Ishikawa (cell line): Measurements from ENCODE around the gene CYP2C18.

ENCODE experiments used
- CEBPB ChIP-seq: IDR thresholded peaks from 2 replicates; pipeline ENCODE4 v1.6.1; 2012
- CREB1 ChIP-seq: IDR thresholded peaks from 2 replicates; pipeline ENCODE4 v1.6.1; 2012; ENCODE audit warnings: low read depth
- EGR1 ChIP-seq: IDR thresholded peaks from 2 replicates; pipeline ENCODE4 v1.6.1; 2012
- EP300 ChIP-seq: IDR thresholded peaks from 2 replicates; pipeline ENCODE4 v1.6.1; 2012; ENCODE audit warnings: borderline replicate concordance
- FOXM1 ChIP-seq: IDR thresholded peaks from 2 replicates; pipeline ENCODE4 v1.6.1; 2012; ENCODE audit warnings: low read depth, borderline replicate concordance
- MAX ChIP-seq: IDR thresholded peaks from 2 replicates; pipeline ENCODE4 v1.6.1; 2012
- NFIC ChIP-seq: IDR thresholded peaks from 2 replicates; pipeline ENCODE4 v1.6.1; 2012
- RAD21 ChIP-seq: IDR thresholded peaks from 2 replicates; pipeline ENCODE4 v1.6.1; 2012; ENCODE audit warnings: low read depth
- REST ChIP-seq: IDR thresholded peaks from 2 replicates; pipeline ENCODE4 v1.6.1; 2012; ENCODE audit warnings: low read depth, mild to moderate bottlenecking
- TAF1 ChIP-seq: IDR thresholded peaks from 2 replicates; pipeline ENCODE4 v1.6.1; 2012; ENCODE audit warnings: low read depth, mild to moderate bottlenecking
- TCF12 ChIP-seq: IDR thresholded peaks from 2 replicates; pipeline ENCODE4 v1.6.1; 2012; ENCODE audit warnings: low read depth
- TEAD4 ChIP-seq: IDR thresholded peaks from 2 replicates; pipeline ENCODE4 v1.6.1; 2012
- USF1 ChIP-seq: IDR thresholded peaks from 2 replicates; pipeline ENCODE4 v1.6.1; 2012
- YY1 ChIP-seq: IDR thresholded peaks from 2 replicates; pipeline ENCODE4 v1.6.1; 2012; ENCODE audit warnings: low read depth
- ZBTB7A ChIP-seq: IDR thresholded peaks from 2 replicates; pipeline ENCODE4 v1.6.1; 2012; ENCODE audit warnings: low read depth

Gene CYP2C18

GRCh38 chr10:94644352-94644751, 39.2 kb upstream of the CYP2C18 start:
- no peak for TF ChIP-seq RAD21
- TF ChIP-seq MAX = no peak
- no peak for TF ChIP-seq NFIC
- TF ChIP-seq REST = no peak
- no peak for TF ChIP-seq TEAD4
- TF ChIP-seq ZBTB7A = no peak
- no peak for TF ChIP-seq CEBPB
- TF ChIP-seq CREB1 = no peak
- TF ChIP-seq EGR1 = no peak

GRCh38 chr10:94645285-94645684, 38.2 kb upstream of the CYP2C18 start:
- no peak for TF ChIP-seq ZBTB7A
- TF ChIP-seq YY1 = no peak
- no peak for TF ChIP-seq EGR1

GRCh38 chr10:94666391-94667102, 17.0 kb upstream of the CYP2C18 start:
- TF ChIP-seq NFIC = no peak
- TF ChIP-seq RAD21 = no peak
- TF ChIP-seq CEBPB = no peak
- no peak for TF ChIP-seq TCF12
- no peak for TF ChIP-seq REST
- no peak for TF ChIP-seq TAF1
- TF ChIP-seq TEAD4 = no peak
- TF ChIP-seq MAX = no peak
- no peak for TF ChIP-seq ZBTB7A
- TF ChIP-seq USF1 = no peak
- TF ChIP-seq CREB1 = no peak

GRCh38 chr10:94673614-94674321, 9.8 kb upstream of the CYP2C18 start:
- TF ChIP-seq CEBPB (no peak), MAX (no peak), TAF1 (no peak), RAD21 (no peak), TCF12 (no peak), REST (no peak), TEAD4 (no peak), EP300 (no peak), CREB1 (no peak), ZBTB7A (no peak), FOXM1 (no peak)

- TF ChIP-seq MAX = no peak
- no peak for TF ChIP-seq CREB1
- no peak for TF ChIP-seq TEAD4
- TF ChIP-seq REST = no peak
- TF ChIP-seq USF1 = no peak
- TF ChIP-seq ZBTB7A = no peak
- no peak for TF ChIP-seq RAD21
- TF ChIP-seq TCF12 = no peak
These were observed 7.0 kb upstream of the CYP2C18 start for GRCh38 chr10:94676496-94676895.
